SU-DHL-6 (cell line): ENCODE data around the gene EBF3.

Source experiments
- H2AFZ ChIP-seq: fragments of 200-600 bp; sonication (generic); 2 replicates; pipeline ENCODE4 v1.6.1; 2014; ENCODE audit warnings: low read depth, mild to moderate bottlenecking, moderate library complexity, mixed read lengths, antibody characterized with exemption, low read length; ENCODE audit not compliant: severe bottlenecking
- H3F3A ChIP-seq: fragments of 200-600 bp; shearing (Covaris generic); 2 replicates; pipeline ENCODE4 v1.6.0; 2016; ENCODE audit warnings: antibody characterized with exemption, mild to moderate bottlenecking; ENCODE audit not compliant: insufficient read depth
- H3K27ac ChIP-seq: fragments of 200-600 bp; sonication (generic); 2 replicates; pipeline ENCODE4 v1.5.1; 2016; ENCODE audit warnings: low read depth, mild to moderate bottlenecking, low read length, moderate library complexity, mixed read lengths
- H3K27me3 ChIP-seq: fragments of 200-600 bp; sonication (generic), shearing (Covaris generic); 2 replicates; pipeline ENCODE4 v1.6.0; 2014; ENCODE audit warnings: mild to moderate bottlenecking, low read length
- H3K36me3 ChIP-seq: fragments of 200-600 bp; sonication (generic); 2 replicates; pipeline ENCODE4 v1.6.1; 2014; ENCODE audit warnings: mild to moderate bottlenecking, low read length, mixed read lengths
- H3K4me2 ChIP-seq: fragments of 300-600, 200-600 bp; shearing (Covaris generic), sonication (generic); 2 replicates; pipeline ENCODE4 v1.6.0; 2014; ENCODE audit warnings: low read length, low read depth, mild to moderate bottlenecking; ENCODE audit not compliant: poor library complexity, severe bottlenecking
- H3K4me3 ChIP-seq: fragments of 200-600 bp; sonication (generic); 2 replicates; pipeline ENCODE4 v1.5.1; 2014; ENCODE audit warnings: antibody characterized with exemption, low read length, mild to moderate bottlenecking, mixed read lengths; ENCODE audit not compliant: insufficient read depth, poor library complexity, severe bottlenecking
- H3K79me2 ChIP-seq: fragments of 200-600 bp; sonication (generic); 2 replicates; pipeline ENCODE4 v1.6.1; 2014; ENCODE audit warnings: mild to moderate bottlenecking, low read length, moderate library complexity; ENCODE audit not compliant: insufficient read depth
- H3K9ac ChIP-seq: fragments of 200-600 bp; sonication (generic); 2 replicates; pipeline ENCODE4 v1.7.0; 2014; ENCODE audit warnings: mild to moderate bottlenecking, low read length
- H3K9me2 ChIP-seq: fragments of 200-600 bp; sonication (generic); replicated peaks from 2 replicates; pipeline ENCODE4 v1.6.1; 2014; ENCODE audit warnings: low read length; ENCODE audit not compliant: insufficient read depth
- H3K9me3 ChIP-seq: fragments of 200-600 bp; sonication (generic); 2 replicates; pipeline ENCODE4 v1.6.1; 2014; ENCODE audit warnings: low read length, mixed read lengths; ENCODE audit not compliant: insufficient read depth
- H4K20me1 ChIP-seq: fragments of 200-600 bp; sonication (generic); 2 replicates; pipeline ENCODE4 v1.6.1; 2014; ENCODE audit warnings: low read depth, mild to moderate bottlenecking, antibody characterized with exemption, low read length, moderate library complexity, mixed read lengths
- EZH2phosphoT487 ChIP-seq: fragments of 200-600 bp; sonication (generic), shearing (Covaris generic); conservative IDR thresholded peaks from 2 replicates; pipeline ENCODE4 v1.6.1; 2018; ENCODE audit warnings: mild to moderate bottlenecking, antibody characterized with exemption, low read length, moderate library complexity, mixed read lengths
- TF ChIP-seq, protein P1 (sequence below): fragments of 200-600 bp; sonication (generic); IDR thresholded peaks from one replicate; pipeline ENCODE4 v1.5.1; 2017; ENCODE audit warnings: antibody characterized with exemption, mild to moderate bottlenecking, low read length, moderate library complexity; ENCODE audit not compliant: insufficient read depth, poor library complexity, severe bottlenecking

EBF3 gene

DNA sequence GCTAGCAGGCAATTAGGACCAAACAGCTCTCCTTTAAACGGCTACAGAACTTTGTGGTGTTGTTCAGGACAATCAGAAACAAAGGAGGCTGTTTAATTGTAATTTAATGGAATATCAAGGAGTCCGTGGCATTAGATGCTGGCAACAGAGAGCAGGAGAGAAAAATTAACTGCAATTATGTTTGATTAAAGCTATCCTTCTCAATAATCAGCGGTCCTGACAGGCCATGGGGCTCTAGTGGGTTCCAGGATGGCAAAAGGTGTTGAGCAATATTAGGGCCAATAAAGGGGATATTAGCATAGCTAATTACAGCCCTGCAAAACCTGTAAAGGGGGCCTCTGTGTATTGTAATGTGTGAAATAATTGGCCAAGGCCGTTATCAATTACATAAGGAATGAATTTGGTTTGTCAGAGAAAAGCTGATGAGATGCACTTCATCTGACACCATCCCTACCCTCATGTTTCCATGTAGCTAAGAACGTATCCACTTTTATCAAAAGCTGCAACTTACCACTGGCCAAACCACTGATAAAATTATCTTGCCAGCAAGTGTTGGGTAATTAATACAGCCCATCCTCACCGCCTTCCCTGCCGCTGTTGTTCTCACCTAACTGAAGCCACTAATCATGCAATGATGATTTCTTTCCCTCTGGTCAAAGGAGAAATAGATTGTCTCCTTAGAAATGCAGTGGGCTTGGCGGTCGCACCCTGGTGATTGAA is 81.6 kb downstream of the EBF3 start:
- no peaks in the 10 kb centered on the region for H3K9me3 ChIP-seq
- no peaks in the 10 kb centered on the region for H3F3A ChIP-seq
- no peaks in the 10 kb centered on the region for H3K27me3 ChIP-seq
- H3K27ac ChIP-seq: no peak overlapping the region
- H3K36me3 ChIP-seq: no peaks in the 10 kb centered on the region
- H3K4me3 ChIP-seq: no peak overlapping the region
- H2AFZ ChIP-seq: no peak overlapping the region
- H3K9me2 ChIP-seq: no peaks in the 10 kb centered on the region
- no peaks in the 10 kb centered on the region for H3K79me2 ChIP-seq
- no peak overlapping the region for H3K9ac ChIP-seq
- H3K4me2 ChIP-seq: no peak overlapping the region
- TF ChIP-seq, protein P1, sequence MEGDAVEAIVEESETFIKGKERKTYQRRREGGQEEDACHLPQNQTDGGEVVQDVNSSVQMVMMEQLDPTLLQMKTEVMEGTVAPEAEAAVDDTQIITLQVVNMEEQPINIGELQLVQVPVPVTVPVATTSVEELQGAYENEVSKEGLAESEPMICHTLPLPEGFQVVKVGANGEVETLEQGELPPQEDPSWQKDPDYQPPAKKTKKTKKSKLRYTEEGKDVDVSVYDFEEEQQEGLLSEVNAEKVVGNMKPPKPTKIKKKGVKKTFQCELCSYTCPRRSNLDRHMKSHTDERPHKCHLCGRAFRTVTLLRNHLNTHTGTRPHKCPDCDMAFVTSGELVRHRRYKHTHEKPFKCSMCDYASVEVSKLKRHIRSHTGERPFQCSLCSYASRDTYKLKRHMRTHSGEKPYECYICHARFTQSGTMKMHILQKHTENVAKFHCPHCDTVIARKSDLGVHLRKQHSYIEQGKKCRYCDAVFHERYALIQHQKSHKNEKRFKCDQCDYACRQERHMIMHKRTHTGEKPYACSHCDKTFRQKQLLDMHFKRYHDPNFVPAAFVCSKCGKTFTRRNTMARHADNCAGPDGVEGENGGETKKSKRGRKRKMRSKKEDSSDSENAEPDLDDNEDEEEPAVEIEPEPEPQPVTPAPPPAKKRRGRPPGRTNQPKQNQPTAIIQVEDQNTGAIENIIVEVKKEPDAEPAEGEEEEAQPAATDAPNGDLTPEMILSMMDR: no peak
- no peak for TF ChIP-seq EZH2phosphoT487
- no peaks in the 10 kb centered on the region for H4K20me1 ChIP-seq

DNA sequence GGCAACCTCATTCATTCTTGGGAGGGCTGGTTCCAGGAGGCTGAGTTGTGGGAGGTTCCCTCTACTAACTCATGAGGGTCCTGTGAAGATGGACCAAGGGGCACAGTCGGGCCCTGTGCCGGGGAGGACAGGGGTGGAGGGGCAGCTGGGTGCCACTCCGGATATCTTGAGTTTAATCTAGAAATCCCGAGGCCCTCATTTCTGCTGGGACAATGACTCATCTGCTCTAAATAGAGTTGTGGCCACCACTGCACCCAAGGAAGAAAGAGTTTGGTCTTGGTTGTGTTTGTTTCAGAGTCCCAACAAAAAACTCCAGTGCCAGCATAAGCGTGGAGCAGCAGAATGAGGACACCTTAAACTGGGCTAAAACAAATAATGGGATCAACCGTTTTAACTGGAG is 82.4 kb downstream of the EBF3 start:
- Histone ChIP-seq H2AFZ (no peak overlapping the region), H3K27me3 (no peaks in the 10 kb centered on the region), H3K79me2 (no peaks in the 10 kb centered on the region), H3K4me2 (no peak overlapping the region), H3K9me3 (no peaks in the 10 kb centered on the region), H3K27ac (no peak overlapping the region), H3K4me3 (no peak overlapping the region), H3K9ac (no peak overlapping the region), H3K9me2 (no peaks in the 10 kb centered on the region), H4K20me1 (no peaks in the 10 kb centered on the region), H3K36me3 (no peaks in the 10 kb centered on the region), H3F3A (no peaks in the 10 kb centered on the region)
- no peak for TF ChIP-seq EZH2phosphoT487
- TF ChIP-seq, protein P1: no peak

DNA sequence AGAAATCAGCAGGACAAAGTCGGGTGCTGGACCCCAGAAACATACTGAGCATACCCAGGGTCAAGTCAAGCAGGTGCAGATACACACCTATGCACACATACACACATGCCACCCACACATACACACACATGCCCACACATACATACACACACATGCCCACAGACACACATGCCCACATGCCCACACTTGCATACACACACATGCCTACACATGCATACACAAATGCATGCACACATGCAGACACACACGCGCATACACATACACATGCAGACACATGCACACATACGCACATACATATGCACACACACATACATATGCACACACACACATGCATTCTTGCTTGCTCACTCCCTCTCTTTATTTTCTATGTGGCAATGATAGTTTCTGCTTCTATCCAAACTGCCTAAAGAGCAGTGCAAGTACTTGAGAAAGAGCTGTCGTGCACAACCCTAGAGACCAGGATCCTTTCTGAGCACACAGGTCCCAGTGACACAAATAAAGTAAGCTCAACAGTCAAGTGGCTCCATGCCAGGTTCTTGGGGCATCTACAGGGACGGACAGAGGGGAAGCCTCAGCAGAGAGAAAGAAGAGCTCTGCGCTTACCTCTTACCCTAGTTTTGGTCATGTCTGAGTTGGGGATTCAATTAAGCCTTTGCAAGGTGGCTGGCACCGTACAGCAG is 83.7 kb downstream of the EBF3 start:
- Histone ChIP-seq H3K27ac (no peak overlapping the region), H3K36me3 (no peaks in the 10 kb centered on the region), H2AFZ (no peak overlapping the region), H3K4me2 (no peak overlapping the region), H3K9me2 (no peaks in the 10 kb centered on the region), H4K20me1 (no peaks in the 10 kb centered on the region), H3K9ac (no peak overlapping the region), H3K27me3 (no peaks in the 10 kb centered on the region), H3F3A (no peaks in the 10 kb centered on the region), H3K9me3 (no peaks in the 10 kb centered on the region), H3K79me2 (no peaks in the 10 kb centered on the region), H3K4me3 (no peak overlapping the region)
- TF ChIP-seq, protein P1: no peak
- TF ChIP-seq EZH2phosphoT487: no peak
